DND-41 (cell line): ENCODE data around the gene ANKRD65.

Source experiments
- CTCF ChIP-seq: IDR thresholded peaks from 2 replicates; pipeline ENCODE4 v1.5.1; 2012; ENCODE audit warnings: borderline replicate concordance, low read length, moderate library complexity, mild to moderate bottlenecking; ENCODE audit not compliant: poor library complexity, severe bottlenecking; ENCODE audit errors: extremely low read depth
- EZH2 ChIP-seq: IDR thresholded peaks from 3 replicates; pipeline ENCODE4 v1.6.1; 2012; ENCODE audit warnings: borderline replicate concordance, low read depth, mild to moderate bottlenecking, moderate library complexity, low read length, inconsistent platforms; ENCODE audit not compliant: severe bottlenecking

GRCh38 chr1:1371364-1371745 lies 49.7 kb downstream of the ANKRD65 start:
- TF ChIP-seq CTCF (no peak), EZH2 (no peak)
